Thyroid gland (tissue), 4 donors: Measurements from ENCODE around the gene USP32. TPM values are rescaled to one million over a fixed set of nuclear protein-coding genes. Genes with fewer than 3 reads are reported as not detected.
"Not testable (repeated sequence)": the region's sequence is repeated elsewhere in the genome, so short reads cannot be mapped to it uniquely, and the experiment has no call there.

ENCODE experiments used
- DNase-seq, 2 donors: peaks; one replicate each; pipeline ENCODE4 v3.0.0-alpha.2; 2019
- H3K27ac ChIP-seq, 3 donors: fragments of 200-600 bp; sonication (generic); 1 replicate in 2 of 3; 2 replicates in 1 of 3; pipeline ENCODE4 v1.5.1; 2016 to 2019; ENCODE audit warnings: mild to moderate bottlenecking in 1 of 3, moderate library complexity in 1 of 3
- H3K27me3 ChIP-seq: fragments of 200-600 bp; sonication (generic); one replicate; pipeline ENCODE4 v1.5.1; 2019
- H3K36me3 ChIP-seq, 2 donors: fragments of 200-600 bp; sonication (generic); one replicate each; pipeline ENCODE4 v1.5.1; 2016 to 2019
- H3K4me1 ChIP-seq, 2 donors: fragments of 200-600 bp; sonication (generic); one replicate each; pipeline ENCODE4 v1.5.1; 2017 to 2019
- H3K4me3 ChIP-seq, 3 donors: fragments of 200-600 bp; sonication (generic); replicated peaks in 1 of 3; 1 replicate in 2 of 3; 2 replicates in 1 of 3; pipeline ENCODE4 v1.5.1; 2016; ENCODE audit warnings: mild to moderate bottlenecking in 1 of 3
- H3K9me3 ChIP-seq: fragments of 200-600 bp; sonication (generic); one replicate; pipeline ENCODE4 v1.5.1; 2017
- CTCF ChIP-seq, 6 experiments: fragments of 200-600 bp in 3 of 6; fragments of 450-650 bp in 3 of 6; sonication (generic) in 3 of 6; IDR thresholded peaks; one replicate each; pipeline ENCODE4 v1.5.1; 2016 to 2019; ENCODE audit warnings: antibody characterized with exemption in 6 of 6, mild to moderate bottlenecking in 2 of 6, inconsistent platforms in 1 of 6, moderate library complexity in 1 of 6
- POLR2A ChIP-seq, 2 donors: fragments of 450-650 bp; IDR thresholded peaks; one replicate each; pipeline ENCODE4 v1.6.1; 2017; ENCODE audit warnings: antibody characterized with exemption in 2 of 2, mild to moderate bottlenecking in 2 of 2, moderate library complexity in 1 of 2
- WGBS, 2 donors: methylation state at CpG; one replicate each; pipeline ENCODE4 v1.1.5; 2017; 5-methylcytosine and 5-hydroxymethylcytosine counted together
- intact Hi-C: fragments of 100-400 bp; cut with DNase I; formaldehyde crosslinking; loops from one replicate; pipeline ENCODE4 v1.15.1; 2023
- total RNA-seq, 4 donors: library from RNA; depleted of rRNA; stranded (reverse); fragments of >200 nt; gene quantifications; one replicate each; pipeline ENCODE4 v1.2.3, GENCODE V29; 2016

Gene USP32
- total RNA-seq, result 10 to 100 TPM; 49.9 to 76.5 (median 65.0) TPM

- TF ChIP-seq CTCF (IDR thresholded peaks at IDR 0.05) (peak in 3 of 6 experiments; percentile 21 to 34 (median 33)), POLR2A (IDR thresholded peaks at IDR 0.05) (peak; percentile 18 to 73)
- no peaks in the 10 kb centered on the region for H3K9me3 ChIP-seq
- H3K4me3 ChIP-seq, result peak within 1 kb of the TSS; percentile 67 to 88 (median 83)
- no peaks in the 10 kb centered on the region for H3K27me3 ChIP-seq
- intact Hi-C loops, result loop anchor here (5.0 kb wide), 1 partner anchor 205 kb away; no protein-coding TSS in a partner anchor
- H3K27ac ChIP-seq, result peak within 1 kb of the TSS; percentile 74 to 93 (median 91)
- WGBS, 2 donors, result 0 to 1% methylated on average over 41 to 45 of the region's 68 CpGs
- H3K4me1 ChIP-seq, result peaks cover 13 to 35% of the 10 kb centered on the region in 2 donors
- DNase-seq, result peak; percentile 98 to 99
- no peaks in the 10 kb centered on the region for H3K36me3 ChIP-seq
These were observed at the start of gene USP32 for GRCh38 chr17:60392042-60392844. Gene USP32 (minus strand): TSS chr17:60392133. CDS start chr17:60391939, 194 bp downstream.

- intact Hi-C loops, result no loop called here
- DNase-seq, result no peak
- WGBS, 2 donors, result 39 to 40% methylated on average over 2 of the region's 2 CpGs
These were observed 47.6 kb upstream of the USP32 start for GRCh38 chr17:60439501-60439900.

GRCh38 chr17:60436676-60437075 is 44.7 kb upstream of the USP32 start:
- no peak for TF ChIP-seq CTCF (IDR thresholded peaks at IDR 0.05)
- TF ChIP-seq POLR2A (IDR thresholded peaks at IDR 0.05), result no peak
- Histone ChIP-seq H3K36me3 (no peaks in the 10 kb centered on the region), H3K27ac (no peak overlapping the region), H3K27me3 (no peaks in the 10 kb centered on the region), H3K4me1 (no peaks in the 10 kb centered on the region), H3K9me3 (no peaks in the 10 kb centered on the region), H3K4me3 (no peak overlapping the region)
- 59 to 67% methylated on average over 5 of the region's 5 CpGs for WGBS, 2 donors
- no peak for DNase-seq
- intact Hi-C loops, result no loop called here

More at GRCh38 chr17:60439501-60439900, 47.6 kb upstream of the USP32 start:
- H3K27me3 ChIP-seq, result no peaks in the 10 kb centered on the region
- no peaks in the 10 kb centered on the region for H3K9me3 ChIP-seq
- no peak overlapping the region for H3K4me3 ChIP-seq
- TF ChIP-seq CTCF (IDR thresholded peaks at IDR 0.05) (no peak), POLR2A (IDR thresholded peaks at IDR 0.05) (no peak)
- H3K4me1 ChIP-seq, result no peaks in the 10 kb centered on the region
- no peak overlapping the region for H3K27ac ChIP-seq
- no peaks in the 10 kb centered on the region for H3K36me3 ChIP-seq

- TF ChIP-seq POLR2A (IDR thresholded peaks at IDR 0.05) (no peak), CTCF (IDR thresholded peaks at IDR 0.05) (peak; percentile 64 to 96 (median 92))
- no peaks in the 10 kb centered on the region for H3K27me3 ChIP-seq
- no peak overlapping the region for H3K27ac ChIP-seq
- H3K9me3 ChIP-seq, result no peaks in the 10 kb centered on the region
- H3K4me1 ChIP-seq, result no peaks in the 10 kb centered on the region
- intact Hi-C loops, result no loop called here
- no peak overlapping the region for H3K4me3 ChIP-seq
- peak; percentile 66 to 67 for DNase-seq
- no peaks in the 10 kb centered on the region for H3K36me3 ChIP-seq
- WGBS, 2 donors, result 70% methylated on average over 28 of the region's 28 CpGs
These were observed 43.6 kb upstream of the USP32 start for GRCh38 chr17:60435244-60436167.

- intact Hi-C loops, H3K4me3 ChIP-seq, H3K9me3 ChIP-seq, H3K27me3 ChIP-seq, H3K4me1 ChIP-seq, DNase-seq, H3K36me3 ChIP-seq, H3K27ac ChIP-seq: not testable (repeated sequence)
- 95 to 97% methylated on average over 4 of the region's 4 CpGs for WGBS, 2 donors
These were observed 41.4 kb upstream of the USP32 start for GRCh38 chr17:60433021-60433997.

- intact Hi-C loops, H3K36me3 ChIP-seq, DNase-seq, H3K27ac ChIP-seq, H3K9me3 ChIP-seq, H3K4me3 ChIP-seq, H3K4me1 ChIP-seq, H3K27me3 ChIP-seq: not testable (repeated sequence)
- 84 to 92% methylated on average over 7 of the region's 7 CpGs for WGBS, 2 donors
These were observed 38.6 kb upstream of the USP32 start for GRCh38 chr17:60430561-60430960.

GRCh38 chr17:60428491-60428890 is 36.6 kb upstream of the USP32 start:
- not testable (repeated sequence) for H3K27me3 ChIP-seq, H3K4me1 ChIP-seq, H3K4me3 ChIP-seq, H3K36me3 ChIP-seq, H3K9me3 ChIP-seq, DNase-seq, H3K27ac ChIP-seq
- intact Hi-C loops, result loop anchor here (10.0 kb wide), 1 partner anchor 324 kb away; no protein-coding TSS in a partner anchor
- WGBS, 2 donors, result 88 to 89% methylated on average over 6 of the region's 6 CpGs
